GM12872 (cell line): ENCODE data around the gene MTPN.

Source experiments
- CTCF ChIP-seq: IDR thresholded peaks from 3 replicates; pipeline ENCODE4 v1.5.1; 2011; ENCODE audit warnings: low read depth, mild to moderate bottlenecking, low read length, moderate library complexity; ENCODE audit not compliant: insufficient read depth

Gene MTPN

GRCh38 chr7:135977007-135977741 is at the start of gene MTPN:
Gene MTPN (minus strand): TSS chr7:135977359. CDS start chr7:135977100, 259 bp downstream.
- no peak for TF ChIP-seq CTCF

GRCh38 chr7:136026209-136026608 is 49.0 kb upstream of the MTPN start:
- no peak for TF ChIP-seq CTCF

GRCh38 chr7:136023134-136023869 is 46.1 kb upstream of the MTPN start:
- TF ChIP-seq CTCF, result no peak

- no peak for TF ChIP-seq CTCF
Observed at GRCh38 chr7:136020556-136020955, 43.4 kb upstream of the MTPN start.

- TF ChIP-seq CTCF, result no peak
Observed at GRCh38 chr7:136018104-136018503, 40.9 kb upstream of the MTPN start.

GRCh38 chr7:136016649-136017395 is 39.7 kb upstream of the MTPN start:
- TF ChIP-seq CTCF, result no peak

- TF ChIP-seq CTCF, result no peak
Observed at GRCh38 chr7:136015638-136016037, 38.5 kb upstream of the MTPN start.
